H1 (cell line): Measurements from ENCODE around the gene PPP2R2C.

Experiments used
- CEBPB ChIP-seq: IDR thresholded peaks from 2 replicates; pipeline ENCODE4 v1.6.1; 2012; ENCODE audit warnings: low read depth, low read length
- CREB1 ChIP-seq: IDR thresholded peaks from 2 replicates; pipeline ENCODE4 v1.6.1; 2012; ENCODE audit warnings: inconsistent platforms

DNA sequence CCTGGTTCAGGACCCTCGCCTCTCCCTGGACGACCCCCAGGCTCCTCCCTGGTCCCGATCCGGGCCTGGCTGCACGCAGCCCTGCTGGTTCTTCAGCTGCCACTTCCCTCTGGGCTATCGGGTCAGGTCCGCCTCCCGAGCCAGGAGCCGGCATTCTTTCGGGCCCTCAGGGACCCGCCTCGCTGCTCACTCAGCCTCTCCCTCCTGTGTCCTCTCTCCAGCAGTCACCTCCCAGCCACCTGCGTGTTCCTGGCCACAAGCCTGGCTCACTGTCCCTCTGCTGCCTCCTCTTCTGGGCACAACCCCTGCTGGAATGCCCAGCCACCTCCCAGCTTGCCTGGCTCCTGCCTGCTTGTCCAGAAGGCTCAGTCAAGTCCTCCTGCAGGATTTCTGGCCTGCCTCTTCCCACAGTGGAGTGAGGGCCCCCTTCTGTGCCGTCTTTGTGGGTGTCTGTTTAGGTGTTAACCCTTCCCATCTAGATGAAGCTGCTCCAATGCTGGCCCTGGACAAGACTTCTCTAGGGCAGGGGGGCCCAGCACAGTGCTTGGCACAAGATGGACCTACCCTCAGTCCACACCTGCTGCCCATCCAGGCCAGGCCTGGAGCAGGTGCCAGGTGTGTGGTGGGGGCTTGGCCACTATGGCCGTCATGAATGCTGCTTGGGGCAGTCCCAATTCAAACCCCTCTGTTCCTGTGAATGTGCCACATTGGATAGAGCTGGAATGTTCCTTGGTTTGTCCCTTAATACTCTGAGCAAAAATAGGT, 200.5 kb downstream of the PPP2R2C start:
- no peak for TF ChIP-seq CREB1
- TF ChIP-seq CEBPB: no peak
